NCI-H524 treated with DMSO at 0.1 percent for 48 hours (cell line): Measurements from ENCODE around the gene HSD17B1.

Experiments used
- DNase-seq: peaks from one replicate; lab custom pipeline; 2025; lab: John Stamatoyannopoulos, UW

HSD17B1 gene

DNA sequence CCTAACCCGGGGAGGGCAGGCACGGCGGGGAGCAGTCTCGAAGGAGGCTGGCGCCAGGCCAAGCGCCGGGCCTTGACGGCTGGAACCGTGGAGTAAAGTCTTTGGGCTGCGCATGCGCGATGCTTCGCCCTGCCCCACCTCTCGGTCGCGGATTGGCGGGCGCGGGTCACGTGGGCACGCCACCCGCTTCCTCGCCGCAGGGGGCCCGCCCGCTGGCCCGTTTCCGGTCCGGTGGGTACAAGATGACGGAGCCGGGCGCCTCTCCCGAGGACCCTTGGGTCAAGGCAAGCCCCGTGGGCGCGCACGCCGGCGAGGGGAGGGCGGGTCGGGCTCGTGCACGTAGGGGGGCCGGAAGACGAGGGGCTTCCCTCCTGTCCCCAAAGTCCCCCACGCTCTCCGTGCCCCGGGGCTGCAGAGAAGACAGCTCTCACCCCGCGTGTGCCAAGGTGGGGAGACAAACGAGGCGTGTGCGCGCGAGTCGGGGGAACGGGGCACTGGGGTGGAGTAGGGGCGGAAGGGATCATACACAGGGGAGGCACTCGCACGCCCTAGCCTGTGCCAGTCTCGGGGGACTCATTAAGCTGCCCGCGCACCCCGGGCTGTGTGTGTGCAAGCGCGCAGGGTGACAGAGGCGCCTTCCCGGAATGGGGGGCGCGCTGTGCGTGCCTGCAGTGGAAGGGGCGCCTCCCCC, 14.3 kb downstream of the HSD17B1 start, which contains the start of gene MLX:
Gene MLX (plus strand): TSS at position 218 of the 691 bp plus-strand sequence. CDS start 25 bp downstream, at position 243.
- peak; percentile 15 for DNase-seq

DNA sequence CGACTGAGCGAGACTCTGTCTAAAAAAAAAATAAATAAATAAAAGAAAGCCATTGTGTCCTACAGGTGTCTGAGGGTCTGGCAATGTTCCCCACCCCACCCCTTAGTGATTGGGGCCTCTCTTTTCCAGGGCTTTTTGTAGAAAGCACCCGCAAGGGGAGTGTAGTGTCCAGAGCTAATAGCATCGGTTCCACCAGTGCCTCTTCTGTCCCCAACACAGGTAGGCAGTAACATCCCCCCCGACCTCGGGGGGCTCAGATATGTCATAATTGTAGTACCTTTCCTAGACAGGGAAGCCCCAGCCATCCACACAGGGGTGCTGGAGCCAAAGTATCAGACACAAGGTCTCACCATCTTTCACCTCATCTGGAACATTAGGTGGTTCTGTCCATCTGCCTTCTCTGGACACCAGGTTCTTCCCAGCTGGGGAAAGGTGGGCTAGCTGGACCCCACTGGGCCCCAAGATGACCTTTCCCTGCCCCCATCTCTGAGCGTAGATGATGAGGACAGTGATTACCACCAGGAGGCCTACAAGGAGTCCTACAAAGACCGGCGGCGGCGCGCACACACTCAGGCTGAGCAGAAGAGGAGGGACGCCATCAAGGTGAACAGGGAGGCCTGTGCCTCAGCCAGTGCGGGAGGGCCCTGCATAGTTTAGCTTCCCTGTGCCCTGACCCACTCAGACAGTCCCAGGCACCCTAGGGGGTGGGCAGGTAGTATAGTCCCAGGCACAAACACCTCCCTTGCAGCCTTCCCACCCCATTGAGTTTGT, 15.8 kb downstream of the HSD17B1 start:
- DNase-seq = no peak

DNA sequence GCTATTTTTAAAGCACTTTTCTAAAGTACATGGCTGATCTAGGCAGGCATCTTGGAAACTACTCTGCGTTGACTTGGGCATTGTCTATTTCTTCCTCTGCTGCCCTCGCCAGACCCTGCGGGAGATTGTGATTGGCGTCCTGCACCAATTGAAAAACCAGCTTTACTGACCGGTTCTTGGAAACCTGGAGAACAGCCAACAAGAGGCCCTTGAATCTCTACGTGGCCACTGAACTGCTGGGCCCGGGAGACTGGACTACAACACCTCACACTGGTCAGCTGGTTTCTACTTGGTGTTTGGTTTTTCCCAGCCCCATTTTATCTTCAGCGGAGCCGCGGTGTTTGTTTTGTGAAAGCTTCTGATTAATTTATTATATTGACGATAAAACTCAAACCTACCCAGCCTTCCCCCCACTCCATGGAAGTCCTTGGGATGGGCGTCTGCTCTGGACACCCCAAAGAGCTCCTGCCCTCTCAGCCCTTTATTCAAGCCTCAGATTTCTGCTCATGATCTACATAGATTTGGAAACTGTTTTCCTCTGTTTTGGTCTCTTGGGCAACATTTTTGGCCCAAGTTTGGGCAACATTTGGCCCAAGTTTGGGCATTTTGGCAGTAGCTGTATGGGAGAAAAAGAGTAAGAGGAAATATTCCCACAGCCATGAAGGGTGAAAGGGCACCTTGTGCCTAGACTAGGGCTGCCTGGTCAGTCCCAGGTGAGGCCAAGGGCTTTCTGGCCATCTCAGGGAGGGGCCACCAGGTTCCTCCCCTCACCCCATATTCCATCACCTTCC, 18.9 kb downstream of the HSD17B1 start:
- no peak for DNase-seq

DNA sequence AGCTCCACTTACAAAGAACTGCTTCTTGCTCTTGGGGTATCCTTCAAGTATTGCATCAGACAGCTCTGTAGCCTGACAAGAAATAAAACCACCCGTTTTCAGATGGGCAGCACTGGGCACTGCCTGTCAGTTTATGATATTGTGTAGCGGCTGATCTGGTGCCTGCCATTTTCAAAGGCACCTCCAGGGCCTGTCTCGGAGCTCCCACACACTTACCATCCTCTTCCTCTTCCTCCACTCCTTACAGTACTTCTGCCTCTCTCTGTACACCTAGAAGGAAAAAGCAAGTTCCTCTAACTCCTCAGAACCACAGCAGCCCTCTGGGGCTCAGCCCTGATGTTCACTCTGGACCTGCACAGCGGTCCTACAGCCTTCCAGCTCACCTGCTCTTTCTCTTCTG, 20.4 kb downstream of the HSD17B1 start:
- no peak for DNase-seq

DNA sequence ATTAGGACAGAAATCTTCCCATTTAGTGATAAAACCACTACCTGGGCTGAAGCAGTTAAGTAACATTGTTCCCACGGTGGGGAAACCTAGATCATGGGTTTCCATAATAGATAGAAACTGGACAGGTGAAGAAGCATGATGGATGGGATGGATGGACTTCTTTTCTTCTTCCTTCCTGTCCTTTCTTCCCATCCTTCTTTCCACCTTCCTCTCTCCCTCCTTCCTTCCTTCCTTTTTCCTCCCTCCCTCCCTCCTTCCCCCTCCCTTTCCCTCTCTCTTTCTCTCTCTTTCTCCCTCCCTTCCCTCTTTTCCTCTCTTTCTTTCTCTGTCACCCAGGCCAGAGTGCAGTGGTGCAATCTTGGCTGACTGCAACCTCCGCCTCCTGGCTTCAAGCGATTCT, 21.7 kb downstream of the HSD17B1 start:
- no peak for DNase-seq

DNA sequence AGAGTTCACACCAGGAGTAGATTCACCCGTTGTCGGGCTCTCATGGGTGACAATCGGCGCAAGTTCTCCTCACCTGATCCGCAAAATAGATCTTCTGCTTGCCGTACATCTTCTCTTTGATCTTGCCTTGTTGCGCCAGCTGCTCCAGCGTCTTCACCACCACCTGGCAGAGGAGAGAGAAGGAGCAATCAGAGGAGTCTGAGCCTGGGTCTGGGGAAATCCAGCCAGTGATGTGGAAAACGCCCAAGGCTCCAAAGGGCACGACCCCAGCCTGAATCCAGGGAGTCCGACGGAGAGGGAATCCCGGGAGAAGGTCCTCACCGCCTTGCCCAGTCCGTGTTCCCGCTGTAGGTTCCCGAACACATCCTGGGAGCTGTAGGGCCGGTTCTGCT, 24.4 kb downstream of the HSD17B1 start:
- no peak for DNase-seq

DNA sequence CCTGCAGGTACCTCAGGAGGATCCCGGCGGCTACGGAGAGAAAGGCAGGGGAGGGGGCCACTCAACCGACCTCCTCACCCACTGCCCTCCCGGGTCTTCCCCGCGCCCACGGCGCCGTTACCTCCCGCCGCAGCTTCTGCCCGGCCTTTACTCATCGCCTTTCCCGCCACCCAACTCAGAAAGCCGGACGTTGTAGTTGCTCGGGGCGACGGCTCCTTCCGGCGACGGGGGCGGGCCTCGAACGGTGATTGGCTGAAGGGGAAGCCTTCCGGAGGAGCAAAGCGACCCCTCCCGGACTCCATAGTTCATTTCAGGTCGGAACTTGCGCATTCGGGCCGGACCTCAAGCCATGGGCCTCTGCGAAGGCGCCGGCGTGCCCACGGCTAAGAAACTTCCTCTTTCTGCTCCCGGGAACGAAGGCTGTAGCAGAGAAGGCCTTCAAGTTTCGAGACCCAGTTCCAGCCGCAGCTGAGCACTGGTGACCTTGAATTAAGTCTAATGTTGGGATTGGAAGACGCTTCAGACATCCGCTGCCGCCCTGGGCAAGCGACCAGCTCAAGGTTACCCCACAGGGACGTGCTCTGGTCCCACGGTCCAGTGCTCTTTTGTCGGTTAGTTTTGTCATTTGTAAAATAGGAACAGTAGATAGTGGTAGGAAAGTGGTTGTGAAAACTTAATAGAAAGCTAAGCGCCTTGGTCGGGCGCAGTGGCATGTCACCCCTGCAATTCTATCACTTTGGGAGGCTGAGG, 25.0 kb downstream of the HSD17B1 start, which contains the start of gene PSMC3IP:
Gene PSMC3IP (minus strand): TSS at position 198 of the 750 bp plus-strand sequence. CDS start 43 bp downstream, at position 155.
- peak; percentile 78 for DNase-seq

DNA sequence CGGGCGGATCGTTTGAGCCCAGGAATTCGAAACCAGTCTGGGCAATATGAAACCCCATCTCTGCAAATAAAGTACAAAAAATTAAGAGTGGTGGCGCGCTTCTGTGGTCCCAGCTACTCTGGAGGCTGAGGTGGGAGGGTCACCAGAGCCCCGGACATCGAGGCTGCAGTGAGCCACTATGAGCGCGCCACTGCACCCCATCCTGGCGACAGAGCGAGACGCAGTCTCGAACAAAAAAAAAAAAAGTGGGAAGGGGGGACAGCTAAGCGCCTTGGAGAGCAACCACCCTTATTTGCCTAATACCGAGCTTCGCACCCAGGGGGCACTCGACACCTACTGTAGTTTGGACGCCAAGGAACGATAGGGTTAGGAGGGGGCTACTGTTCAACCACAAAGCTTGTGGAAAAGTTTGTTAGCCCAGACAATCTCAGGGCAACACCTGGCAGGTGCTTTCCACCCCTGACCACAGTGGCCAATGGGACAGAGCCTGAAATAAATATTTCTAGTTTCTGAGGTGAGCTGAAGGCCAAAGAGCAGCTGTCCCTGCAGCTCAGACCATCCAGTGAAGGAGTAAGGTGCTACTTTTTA, 25.7 kb downstream of the HSD17B1 start:
- DNase-seq = peak; percentile 23

DNA sequence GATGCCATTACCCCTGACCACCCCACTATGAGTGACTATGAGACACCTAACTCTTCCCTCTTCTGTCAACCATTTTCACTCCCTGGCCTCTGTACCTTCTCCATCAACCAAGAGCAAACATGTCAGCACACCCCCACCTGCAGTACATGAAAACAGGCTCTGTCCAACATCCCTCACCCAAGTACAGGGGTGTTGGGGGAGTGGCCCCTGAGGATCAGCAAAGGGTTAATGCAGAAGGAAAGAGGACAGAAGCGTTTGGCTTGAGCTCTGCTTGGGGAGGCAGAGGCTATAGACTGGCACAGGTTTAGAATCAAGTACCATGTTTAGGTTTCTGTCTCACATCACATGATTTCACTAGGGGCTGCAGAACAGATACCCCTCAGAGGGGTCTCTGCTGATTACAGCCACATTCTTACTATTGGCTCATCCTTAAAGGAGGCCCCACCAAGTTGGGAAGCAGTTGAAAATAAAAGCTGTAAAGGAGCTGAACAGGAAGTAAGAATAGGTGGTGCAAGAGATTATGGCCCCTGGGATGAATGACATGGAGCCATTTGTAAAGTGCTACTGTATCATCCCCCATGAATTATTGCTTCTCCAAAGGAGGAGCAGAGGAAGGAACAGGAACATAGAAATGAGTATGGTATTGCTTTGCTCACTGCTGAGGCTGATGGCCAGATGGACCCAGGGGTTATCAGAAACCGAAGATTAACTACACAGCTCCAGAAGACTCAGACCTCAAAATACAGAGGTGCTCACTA, 27.2 kb downstream of the HSD17B1 start:
- DNase-seq = no peak

DNA sequence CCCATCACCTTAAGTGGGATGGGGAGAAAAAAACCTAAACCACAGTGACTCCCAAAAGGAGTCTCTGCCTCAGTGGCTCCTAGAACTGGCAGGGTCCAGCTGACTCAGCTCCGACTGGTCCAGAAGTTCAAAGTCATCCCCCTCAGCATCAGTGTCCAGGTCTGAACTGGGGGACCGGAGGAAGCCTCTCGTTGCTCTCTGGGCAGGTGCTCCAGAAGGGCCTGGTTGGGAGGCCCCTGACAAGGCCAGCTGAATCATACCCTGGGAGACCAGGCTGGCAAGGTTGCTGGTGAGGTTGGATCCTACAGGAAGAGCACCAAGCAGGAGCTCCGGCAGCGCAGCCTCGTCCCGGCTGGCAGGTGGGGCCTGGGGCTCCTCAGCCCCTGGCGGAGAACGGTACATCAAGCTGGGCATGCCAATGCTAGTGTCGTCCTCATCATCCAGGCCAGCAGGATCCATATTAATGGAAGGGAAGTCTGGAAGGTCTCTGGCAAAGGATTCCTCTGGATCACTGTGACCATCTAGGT, 29.1 kb downstream of the HSD17B1 start:
- no peak for DNase-seq

DNA sequence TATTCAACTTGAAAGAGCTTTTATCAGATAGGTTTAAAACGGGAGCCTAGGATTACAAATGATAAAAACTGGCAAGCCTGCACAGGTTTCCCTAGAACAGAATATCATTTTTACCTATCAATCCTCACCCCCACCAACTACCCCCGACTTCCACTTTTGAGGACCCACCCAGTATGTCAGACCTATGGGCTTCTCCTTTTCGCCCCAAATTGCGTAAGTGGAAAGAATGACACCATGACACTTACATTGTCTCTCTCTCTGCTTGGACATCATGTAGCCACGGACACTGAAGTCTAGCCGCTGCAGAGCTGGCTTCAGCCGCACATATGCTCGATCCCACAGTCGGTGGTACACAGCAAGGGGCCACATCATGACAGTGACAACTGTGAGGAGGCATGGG, 32.2 kb downstream of the HSD17B1 start:
- no peak for DNase-seq

DNA sequence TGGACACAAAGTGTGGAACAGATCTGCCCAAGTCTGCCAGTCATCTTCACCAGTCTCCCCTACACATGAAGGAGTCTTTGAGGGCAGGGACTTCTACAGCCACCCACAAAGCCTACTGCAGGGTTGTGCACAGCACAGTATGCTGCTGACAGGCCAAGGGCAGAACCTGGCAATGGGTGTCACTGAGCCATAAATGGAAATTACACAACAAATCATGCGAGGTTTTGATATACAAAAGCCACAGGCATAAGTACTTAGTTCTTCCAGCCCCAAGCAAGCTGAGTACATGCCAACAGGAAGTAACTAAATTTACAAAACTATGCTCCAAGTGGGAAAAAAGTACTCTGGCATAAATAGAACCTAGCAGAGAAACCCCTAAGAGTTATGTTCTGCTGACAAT, 32.6 kb downstream of the HSD17B1 start:
- no peak for DNase-seq

DNA sequence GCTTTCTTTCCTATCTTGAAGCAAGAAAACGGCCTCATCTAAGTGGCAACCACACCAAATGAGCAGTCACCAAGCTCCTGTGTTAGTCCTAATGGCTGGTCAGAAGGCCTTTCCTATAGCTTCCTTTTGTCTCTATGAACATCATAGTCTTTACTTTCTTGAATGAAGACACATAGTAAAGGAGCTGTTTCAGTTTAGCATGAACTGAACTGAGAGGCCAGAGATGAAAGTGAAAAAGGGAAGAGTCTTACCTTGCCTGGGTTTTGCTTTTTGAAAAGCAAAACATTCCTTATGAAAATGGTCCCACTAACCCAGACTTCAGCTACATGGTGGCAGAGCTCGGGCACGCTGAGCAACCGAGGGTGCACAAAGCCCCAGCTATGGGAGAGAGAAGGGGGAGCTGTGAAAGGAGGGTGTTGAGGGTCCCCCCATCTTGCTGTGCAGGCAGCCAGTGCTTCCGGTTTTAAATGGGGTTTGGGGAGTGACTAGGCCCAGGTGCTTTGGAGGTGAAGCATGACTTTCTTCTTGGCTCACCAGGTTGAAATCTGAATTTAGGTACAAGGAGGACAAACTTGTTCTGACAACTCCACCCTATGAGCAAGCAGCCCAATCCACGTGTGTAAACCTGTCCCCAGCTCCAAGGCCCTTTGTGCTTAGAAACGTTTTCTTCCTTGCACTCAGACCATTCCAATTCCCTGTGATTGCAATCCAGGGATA, 33.9 kb downstream of the HSD17B1 start:
- DNase-seq = no peak

DNA sequence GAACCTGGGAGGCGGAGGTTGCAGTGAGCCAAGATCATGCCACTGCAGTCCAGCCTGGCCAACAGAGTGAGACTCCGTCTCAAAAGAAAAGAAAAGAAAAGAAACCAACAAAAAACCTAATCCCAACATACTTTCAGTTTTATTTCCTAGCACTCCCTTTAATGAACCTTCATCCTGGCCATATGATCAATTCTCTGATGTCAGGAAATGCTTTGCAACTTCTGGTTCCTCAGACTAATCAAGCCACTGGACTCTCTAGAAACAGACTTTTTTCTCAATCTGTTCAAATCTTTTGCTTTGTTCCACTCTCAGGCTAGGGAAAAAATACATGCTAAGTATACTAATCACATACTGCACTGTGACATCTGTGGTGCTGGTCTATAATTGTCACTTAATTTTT, 38.2 kb downstream of the HSD17B1 start:
- DNase-seq = no peak

DNA sequence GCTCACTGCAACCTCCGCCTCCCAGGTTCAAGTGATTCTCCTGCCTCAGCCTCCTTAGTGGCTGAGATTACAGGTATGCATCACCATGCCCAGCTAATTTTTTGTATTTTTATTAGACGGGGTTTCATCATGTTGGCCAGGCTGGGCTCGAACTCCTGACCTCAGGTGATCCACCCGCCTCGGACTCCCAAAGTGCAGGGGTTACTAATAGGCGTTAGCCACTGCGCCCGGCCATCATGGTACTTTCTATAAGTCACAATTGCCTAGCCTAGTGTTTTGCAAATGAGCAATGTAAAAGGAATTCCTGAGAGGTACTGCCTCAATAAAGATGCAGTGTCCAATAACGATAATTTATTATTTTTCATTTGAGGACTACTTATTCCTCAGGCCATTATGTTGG, 38.7 kb downstream of the HSD17B1 start:
- no peak for DNase-seq

DNA sequence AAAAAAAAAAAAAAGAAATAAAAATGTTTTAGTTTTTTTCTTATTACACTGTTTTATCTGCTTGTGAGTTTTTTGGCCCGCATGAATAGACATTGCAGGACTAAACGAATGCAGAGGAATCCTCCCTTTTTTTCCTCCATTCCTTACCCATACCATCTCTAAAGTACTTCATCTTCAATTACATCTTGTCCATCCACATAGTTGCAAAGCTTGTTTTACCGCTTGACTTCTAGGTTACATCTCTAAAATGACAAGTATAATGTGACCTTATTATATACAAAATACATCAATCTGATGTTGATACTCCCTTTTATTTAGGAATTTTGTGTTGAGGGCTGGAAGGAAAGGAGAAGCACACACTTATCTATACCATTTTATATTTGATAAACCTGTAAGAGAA, 43.7 kb downstream of the HSD17B1 start:
- DNase-seq = no peak

DNA sequence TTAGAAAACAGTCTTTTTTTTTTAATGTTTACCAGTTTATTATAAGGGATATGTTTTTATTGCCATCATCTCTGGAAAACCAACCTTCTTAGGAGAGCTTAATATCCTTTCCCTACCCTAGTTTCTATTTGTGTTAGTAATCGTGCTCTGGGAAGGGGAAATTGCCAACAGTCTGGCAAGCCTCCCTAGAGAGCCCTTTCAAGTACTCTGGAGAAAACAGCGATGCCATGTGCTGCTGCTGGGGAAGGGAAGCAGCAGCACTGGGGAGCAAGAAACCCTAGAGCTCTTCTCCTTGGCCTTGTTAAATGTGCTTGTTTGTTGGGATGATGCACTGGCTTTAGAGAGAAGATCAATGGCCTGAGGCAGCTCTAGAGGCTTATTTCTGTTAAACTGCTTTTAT, 46.2 kb downstream of the HSD17B1 start:
- peak; percentile 63 for DNase-seq

DNA sequence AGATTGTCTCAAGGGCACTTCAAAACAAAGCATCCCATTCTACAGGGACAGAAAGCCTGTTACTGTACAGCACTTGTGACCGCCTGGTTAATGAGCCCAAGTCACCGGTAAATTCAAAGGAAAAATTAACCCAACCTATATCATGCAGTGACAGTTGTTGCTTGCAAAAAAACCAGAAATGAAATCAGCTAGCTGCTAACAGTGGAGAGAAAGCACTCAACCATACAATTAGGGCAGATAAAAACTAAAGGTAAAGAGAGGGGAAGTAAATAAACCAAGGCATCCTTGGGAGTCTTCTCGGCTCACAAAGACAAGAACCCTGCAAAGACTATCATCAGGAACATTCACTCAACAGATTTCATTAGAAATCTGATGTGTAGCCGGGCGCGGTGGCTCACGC, 50.6 kb downstream of the HSD17B1 start:
- peak; percentile 54 for DNase-seq
